Superior temporal gyrus (tissue), 1 donor: ENCODE measurements around the gene VAMP1.
"Not testable (repeated sequence)": the region's sequence is repeated elsewhere in the genome, so short reads cannot be mapped to it uniquely, and the experiment has no call there.

Experiments
- DNase-seq: peaks from one replicate; pipeline ENCODE4 v3.0.0-alpha.2; 2016; ENCODE audit errors: extremely low spot score

The VAMP1 gene

DNA sequence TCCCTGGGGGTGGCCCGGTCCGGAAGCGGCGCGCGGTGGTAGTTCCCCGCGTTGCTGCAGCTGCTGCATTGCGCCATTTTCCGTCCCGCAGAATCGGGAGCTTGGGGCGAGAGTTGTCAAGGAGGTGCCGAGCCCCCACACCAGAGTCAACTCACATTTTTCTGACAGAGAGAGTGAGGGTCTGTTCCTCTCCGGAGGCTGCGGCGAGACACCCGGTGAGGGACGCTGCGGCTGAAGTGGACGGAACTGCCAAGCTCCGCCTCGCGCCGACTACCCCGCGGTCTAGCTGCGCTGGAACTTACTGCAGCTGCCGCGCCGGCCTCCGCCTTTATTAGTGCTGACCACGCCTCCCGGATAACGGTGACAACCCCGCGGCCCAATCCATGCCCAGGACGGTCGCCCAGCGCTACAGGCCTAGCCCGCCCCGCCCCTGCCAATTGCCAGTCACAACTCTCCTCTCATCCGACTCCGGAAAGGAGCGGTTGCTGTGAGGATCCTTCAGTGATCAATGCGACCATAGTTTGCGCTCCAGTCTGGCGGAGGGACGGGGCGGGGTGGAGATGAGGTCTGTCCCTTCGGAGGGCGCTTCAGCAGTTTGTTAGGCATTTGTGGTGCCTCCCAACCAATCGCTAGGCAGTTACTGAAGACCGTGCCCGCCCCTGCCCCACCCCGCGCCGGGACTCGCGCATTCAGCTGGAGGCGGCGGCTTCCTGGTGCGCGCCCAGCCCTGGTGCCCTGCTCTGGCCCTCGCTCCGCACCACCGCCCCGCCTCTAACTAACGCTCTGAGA is at the start of gene VAMP1:
Gene VAMP1, minus strand, starts transcription at position 303 of the 789 bp plus-strand sequence. Its CDS starts 146 bp downstream, at position 157.
- DNase-seq, result peak; percentile 98

GRCh38 chr12:6520186-6520585 is 49.7 kb upstream of the VAMP1 start:
- no peak for DNase-seq

- no peak for DNase-seq
Measured at GRCh38 chr12:6508087-6508486, 37.6 kb upstream of the VAMP1 start.

- DNase-seq, result no peak
Measured at GRCh38 chr12:6507102-6507998, 36.9 kb upstream of the VAMP1 start.

- DNase-seq, result no peak
Measured at GRCh38 chr12:6500466-6500865, 30.0 kb upstream of the VAMP1 start.

DNA sequence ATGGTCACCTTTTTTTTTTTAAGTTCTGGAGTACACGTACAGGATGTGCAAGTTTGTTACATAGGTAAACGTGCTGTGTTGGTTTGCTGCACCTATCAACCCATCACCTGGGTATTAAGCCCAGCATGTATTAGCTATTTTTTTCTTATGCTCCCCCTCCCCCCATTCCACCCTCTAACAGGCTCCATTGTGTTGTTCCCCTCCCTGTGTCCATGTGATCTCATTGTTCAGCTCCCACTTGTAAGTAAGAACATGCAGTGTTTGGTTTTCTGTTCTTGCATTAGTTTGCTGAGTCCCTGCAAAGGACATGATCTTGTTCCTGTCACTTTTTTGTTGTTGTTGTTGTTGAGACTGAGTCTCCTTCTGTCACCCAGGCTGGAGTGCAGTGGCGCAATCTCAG is 26.8 kb upstream of the VAMP1 start:
- peak; percentile 53 for DNase-seq

DNA sequence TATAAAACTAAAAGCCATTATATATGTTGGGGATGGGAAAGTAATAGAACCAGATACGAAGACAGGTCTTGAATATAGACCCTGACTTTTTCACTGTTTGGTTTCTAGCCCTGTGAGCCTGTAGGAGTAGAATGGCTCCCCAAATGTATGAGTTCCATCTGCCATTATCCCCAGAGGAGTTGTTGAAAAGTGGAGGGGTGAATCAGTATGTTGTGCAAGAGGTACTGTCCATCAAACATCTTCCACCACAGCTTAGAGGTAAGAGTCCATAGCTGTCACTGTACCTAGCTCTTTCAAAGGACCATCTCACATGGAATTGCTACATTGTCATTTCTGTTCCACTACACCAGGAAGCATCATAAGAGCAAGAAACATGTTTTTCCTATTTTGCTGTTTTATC is 24.5 kb upstream of the VAMP1 start:
- no peak for DNase-seq

- DNase-seq, result peak; percentile 44
Measured at GRCh38 chr12:6494258-6494743, 23.8 kb upstream of the VAMP1 start.

DNA sequence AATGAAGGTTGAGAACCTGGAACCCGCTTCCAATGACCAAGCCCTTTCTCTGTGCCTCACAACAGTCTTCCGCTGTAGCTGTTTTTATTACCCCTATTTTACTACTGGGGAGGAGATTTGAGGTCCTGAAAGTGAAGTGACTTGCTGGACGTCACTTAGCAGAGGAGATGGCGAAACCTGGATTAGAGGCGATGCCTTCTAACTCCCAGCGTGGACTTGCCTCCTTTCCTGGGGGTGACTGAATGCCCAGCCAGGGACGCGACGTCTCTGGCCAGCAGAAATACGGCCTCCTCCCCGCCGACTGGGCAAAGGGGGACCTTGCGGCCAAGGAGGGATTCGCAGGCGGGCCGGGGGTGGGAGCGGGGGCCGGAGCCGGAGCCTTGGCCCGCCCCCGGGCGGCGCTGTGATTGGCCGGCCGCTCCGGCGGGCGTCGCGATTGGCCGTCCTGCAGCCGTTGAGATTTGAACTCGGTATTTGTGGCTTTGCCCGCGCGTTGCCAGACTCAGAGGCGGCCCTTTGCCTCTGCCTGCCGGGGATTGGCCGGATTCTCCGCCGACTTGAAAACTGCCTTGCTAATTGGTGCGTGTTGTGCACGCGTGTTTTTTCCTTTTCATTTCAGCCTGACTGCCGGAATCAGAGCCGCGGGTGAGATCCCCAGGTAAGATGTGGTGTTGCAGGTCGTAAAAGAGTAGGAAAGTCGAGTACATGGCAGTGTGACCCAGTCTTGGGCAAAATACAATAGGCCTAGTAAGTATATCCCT is 23.2 kb upstream of the VAMP1 start, which contains the start of gene NCAPD2:
Gene NCAPD2, plus strand, starts transcription at position 606 of the 761 bp plus-strand sequence. CDS start 997 bp downstream, outside the sequence.
- DNase-seq, result peak; percentile 98

- DNase-seq, result peak; percentile 97
Measured at GRCh38 chr12:6492838-6493496, 22.5 kb upstream of the VAMP1 start, which contains the start of gene MRPL51. Gene MRPL51 (minus strand): TSS chr12:6493262. CDS start chr12:6493136, 126 bp downstream.

DNA sequence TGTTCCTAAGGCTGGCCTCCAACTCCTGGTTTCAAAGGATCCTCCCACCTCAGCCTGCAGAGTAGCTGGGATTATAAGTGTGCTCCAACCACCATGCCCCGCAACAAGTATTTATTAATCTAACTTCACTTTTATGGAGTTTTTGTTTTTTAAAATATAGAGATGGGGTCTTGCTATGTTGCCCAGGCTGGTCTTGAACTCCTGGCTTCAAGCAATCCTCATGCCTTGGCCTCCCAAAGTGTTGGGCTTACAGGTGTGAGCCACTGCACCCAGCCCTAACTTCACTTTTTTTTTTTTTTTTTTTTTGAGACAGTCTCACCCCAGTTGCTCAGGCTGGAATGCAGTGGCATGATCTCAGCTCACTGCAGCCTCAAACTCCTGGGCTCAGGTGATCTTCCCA is 20.2 kb upstream of the VAMP1 start:
- not testable (repeated sequence) for DNase-seq

GRCh38 chr12:6489449-6489848 is 19.0 kb upstream of the VAMP1 start:
- DNase-seq, result no peak

GRCh38 chr12:6488240-6488639 is 17.8 kb upstream of the VAMP1 start:
- DNase-seq, result no peak

DNA sequence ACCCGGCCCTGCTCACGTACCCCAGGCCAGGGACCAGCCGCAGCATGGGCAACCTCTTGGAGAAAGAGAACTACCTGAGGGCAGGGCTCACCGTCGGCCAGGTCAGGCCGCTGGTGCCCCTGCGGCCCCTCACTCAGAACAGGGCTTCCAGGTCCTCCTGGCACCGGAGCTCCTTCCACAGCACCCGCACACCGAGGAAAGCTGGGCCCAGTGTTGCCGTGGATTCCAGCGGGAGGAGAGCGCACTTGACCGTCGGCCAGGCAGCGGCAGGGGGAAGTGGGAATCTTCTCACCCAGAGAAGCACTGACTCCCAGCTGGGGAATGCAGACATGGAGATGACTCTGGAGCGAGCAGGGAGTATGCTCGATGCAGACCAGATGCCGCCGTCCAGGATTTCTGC is 7.9 kb upstream of the VAMP1 start:
- no peak for DNase-seq

GRCh38 chr12:6477601-6478377 is 7.3 kb upstream of the VAMP1 start:
- not testable (repeated sequence) for DNase-seq

- no peak for DNase-seq
Measured at GRCh38 chr12:6476489-6476888, 6.0 kb upstream of the VAMP1 start.

GRCh38 chr12:6475233-6475975 is 4.9 kb upstream of the VAMP1 start:
- not testable (repeated sequence) for DNase-seq

DNA sequence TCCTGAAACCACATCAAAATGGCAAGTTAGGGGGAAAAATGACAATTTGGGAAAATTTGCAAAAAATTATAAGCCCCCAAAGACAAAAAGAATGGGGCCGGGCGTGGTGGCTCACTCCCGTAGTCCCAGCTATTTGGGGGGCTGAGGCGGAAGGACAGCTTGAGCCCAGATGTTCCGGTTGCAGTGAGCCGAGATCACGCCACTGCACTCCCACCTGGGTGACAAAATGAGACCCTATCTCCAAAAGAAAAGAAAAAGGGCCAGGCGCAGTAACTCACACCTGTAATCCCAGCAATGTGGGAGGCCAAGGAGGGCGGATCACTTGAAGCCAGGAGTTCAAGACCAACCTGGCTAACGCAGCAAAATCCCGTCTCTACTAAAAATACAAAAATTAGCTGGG is 2.0 kb upstream of the VAMP1 start:
- DNase-seq, result no peak

- no peak for DNase-seq
Measured at GRCh38 chr12:6471989-6472360, 1.5 kb upstream of the VAMP1 start.
